PFSK-1 (cell line): Measurements from ENCODE around the gene MAP3K21.

Experiments used
- FOXP2 ChIP-seq: optimal IDR thresholded peaks from 2 replicates; pipeline ENCODE3; 2011; ENCODE audit warnings: borderline replicate concordance, control low read depth, inconsistent platforms; ENCODE audit not compliant: insufficient read depth; ENCODE audit errors: extremely low read length, extremely low read depth
- POLR2AphosphoS5 ChIP-seq: IDR thresholded peaks from 2 replicates; pipeline ENCODE4 v1.6.1; 2012; ENCODE audit warnings: low read depth, mild to moderate bottlenecking, control low read depth, low read length, moderate library complexity
- SIN3A ChIP-seq: IDR thresholded peaks from 2 replicates; pipeline ENCODE4 v1.6.1; 2012; ENCODE audit warnings: mild to moderate bottlenecking, low read length, moderate library complexity, borderline replicate concordance; ENCODE audit not compliant: insufficient read depth
- TAF1 ChIP-seq: IDR thresholded peaks from 2 replicates; pipeline ENCODE4 v1.6.1; 2012; ENCODE audit warnings: low read length, control low read depth, borderline replicate concordance; ENCODE audit not compliant: insufficient read depth
- TF ChIP-seq, protein P1 (sequence below), 2 experiments: IDR thresholded peaks; 2 replicates each; pipeline versions ENCODE4 v1.6.1 to v1.8.0; 2011 to 2012; ENCODE audit warnings: low read depth in 2 of 2, low read length in 2 of 2, control low read depth in 1 of 2, inconsistent platforms in 1 of 2, mild to moderate bottlenecking in 1 of 2, moderate library complexity in 1 of 2; ENCODE audit not compliant: insufficient read depth in 1 of 2

- TF ChIP-seq POLR2AphosphoS5 (no peak), TAF1 (no peak), SIN3A (no peak), FOXP2 (no peak)
- TF ChIP-seq, protein P1, sequence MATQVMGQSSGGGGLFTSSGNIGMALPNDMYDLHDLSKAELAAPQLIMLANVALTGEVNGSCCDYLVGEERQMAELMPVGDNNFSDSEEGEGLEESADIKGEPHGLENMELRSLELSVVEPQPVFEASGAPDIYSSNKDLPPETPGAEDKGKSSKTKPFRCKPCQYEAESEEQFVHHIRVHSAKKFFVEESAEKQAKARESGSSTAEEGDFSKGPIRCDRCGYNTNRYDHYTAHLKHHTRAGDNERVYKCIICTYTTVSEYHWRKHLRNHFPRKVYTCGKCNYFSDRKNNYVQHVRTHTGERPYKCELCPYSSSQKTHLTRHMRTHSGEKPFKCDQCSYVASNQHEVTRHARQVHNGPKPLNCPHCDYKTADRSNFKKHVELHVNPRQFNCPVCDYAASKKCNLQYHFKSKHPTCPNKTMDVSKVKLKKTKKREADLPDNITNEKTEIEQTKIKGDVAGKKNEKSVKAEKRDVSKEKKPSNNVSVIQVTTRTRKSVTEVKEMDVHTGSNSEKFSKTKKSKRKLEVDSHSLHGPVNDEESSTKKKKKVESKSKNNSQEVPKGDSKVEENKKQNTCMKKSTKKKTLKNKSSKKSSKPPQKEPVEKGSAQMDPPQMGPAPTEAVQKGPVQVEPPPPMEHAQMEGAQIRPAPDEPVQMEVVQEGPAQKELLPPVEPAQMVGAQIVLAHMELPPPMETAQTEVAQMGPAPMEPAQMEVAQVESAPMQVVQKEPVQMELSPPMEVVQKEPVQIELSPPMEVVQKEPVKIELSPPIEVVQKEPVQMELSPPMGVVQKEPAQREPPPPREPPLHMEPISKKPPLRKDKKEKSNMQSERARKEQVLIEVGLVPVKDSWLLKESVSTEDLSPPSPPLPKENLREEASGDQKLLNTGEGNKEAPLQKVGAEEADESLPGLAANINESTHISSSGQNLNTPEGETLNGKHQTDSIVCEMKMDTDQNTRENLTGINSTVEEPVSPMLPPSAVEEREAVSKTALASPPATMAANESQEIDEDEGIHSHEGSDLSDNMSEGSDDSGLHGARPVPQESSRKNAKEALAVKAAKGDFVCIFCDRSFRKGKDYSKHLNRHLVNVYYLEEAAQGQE (IDR thresholded peaks at IDR 0.05; ENCODE audit: insufficient read depth in 1 of 2, low read depth in 2 of 2, low read length in 2 of 2), result no peak
Observed at GRCh38 chr1:233412812-233413211, 85.3 kb downstream of the MAP3K21 start.
